ENCODE results near the gene ARHGAP28. TPM values are rescaled to one million over a fixed set of nuclear protein-coding genes. Genes with fewer than 3 reads are reported as not detected.
"Not testable (repeated sequence)": the region's sequence is repeated elsewhere in the genome, so short reads cannot be mapped to it uniquely, and the experiment has no call there.

Gene ARHGAP28
- polyA plus RNA-seq, 3 donors = not detected

DNA sequence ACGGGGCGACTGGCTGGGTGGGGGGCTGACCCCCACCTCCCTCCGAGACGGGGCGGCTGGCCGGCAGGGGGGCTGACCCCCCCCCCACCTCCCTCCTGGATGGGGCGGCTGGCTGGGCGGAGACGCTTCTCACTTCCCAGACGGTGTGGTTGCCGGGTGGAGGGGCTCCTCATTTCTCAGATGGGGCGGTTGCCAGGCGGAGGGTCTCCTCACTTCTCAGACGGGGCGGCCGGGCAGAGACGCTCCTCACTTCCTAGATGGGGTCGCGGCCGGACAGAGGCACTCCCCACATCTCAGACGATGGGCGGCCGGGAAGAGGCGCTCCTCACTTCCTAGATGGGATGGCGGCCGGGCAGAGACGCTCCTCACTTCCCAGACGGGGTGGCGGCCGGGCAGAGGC, 98.0 kb downstream of the ARHGAP28 start:
- peaks cover 0 to 13% (median 9%) of the 10 kb centered on the region in 7 donors for H3K9me3 Mint-ChIP-seq
- 100% methylated on average over 2 of the region's 30 CpGs for WGBS (ENCODE audit: insufficient coverage)
- H3K4me1 ChIP-seq (ENCODE audit: control insufficient read depth in 1 of 2, insufficient read depth in 2 of 2, low read length in 2 of 2); H2AFZ ChIP-seq (ENCODE audit: insufficient read depth, low read depth, low read length, poor library complexity, severe bottlenecking); H3K9me3 ChIP-seq (replicated peaks in 1 of 2; ENCODE audit: control insufficient read depth in 1 of 2, insufficient read depth in 1 of 2, low read length in 2 of 2); H3K27ac ChIP-seq (ENCODE audit: low read depth in 1 of 2, low read length in 2 of 2); H3K27me3 Mint-ChIP-seq (ENCODE audit: low read depth in 3 of 3); DNase-seq; intact Hi-C loops (cut with micrococcal nuclease); H3K4me2 ChIP-seq (replicated peaks; ENCODE audit: extremely low read depth, low read length, poor library complexity, severe bottlenecking); H3K79me2 ChIP-seq (ENCODE audit: insufficient read depth, low read length); H3K36me3 ChIP-seq (replicated peaks in 1 of 2; ENCODE audit: control insufficient read depth in 1 of 2, insufficient read depth in 2 of 2, low read length in 2 of 2); H3K36me3 Mint-ChIP-seq; H3K4me3 Mint-ChIP-seq; H3K27ac Mint-ChIP-seq; H4K20me1 ChIP-seq (ENCODE audit: insufficient read depth, low read length); H3K4me1 Mint-ChIP-seq; H3K27me3 ChIP-seq (ENCODE audit: control insufficient read depth in 2 of 2, insufficient read depth in 2 of 2, low read length in 2 of 2); H3K4me3 ChIP-seq (replicated peaks in 1 of 3; ENCODE audit: low read depth in 2 of 3, low read length in 3 of 3); H3K9ac ChIP-seq (ENCODE audit: insufficient read depth, low read length, poor library complexity, severe bottlenecking): not testable (repeated sequence)

DNA sequence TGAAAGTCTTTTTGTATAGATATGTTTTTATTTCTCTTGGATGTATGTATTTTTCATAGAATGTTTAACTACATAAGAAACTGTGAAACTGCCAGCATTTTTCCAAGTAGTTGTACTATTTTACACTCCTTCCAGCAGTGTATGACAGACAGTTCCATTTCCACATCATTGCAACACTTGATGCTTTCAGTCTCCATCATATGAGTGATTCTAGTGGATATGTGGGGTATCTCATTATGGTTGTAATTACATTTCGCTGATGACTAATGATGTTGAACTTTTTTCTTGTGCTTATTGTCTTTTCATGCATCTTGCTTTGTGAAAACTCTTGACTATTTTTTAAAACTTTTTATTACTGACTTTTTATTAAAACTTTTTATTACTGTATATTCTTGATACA, 101.4 kb downstream of the ARHGAP28 start:
- no peak overlapping the region for H2AFZ ChIP-seq (ENCODE audit: insufficient read depth, low read depth, low read length, poor library complexity, severe bottlenecking)
- Mint-ChIP-seq H3K4me3 (no peak overlapping the region), H3K9me3 (peaks cover 2 to 14% (median 11%) of the 10 kb centered on the region in 7 donors), H3K27me3 (ENCODE audit: low read depth in 3 of 3) (peaks cover 0 to 2% (median 0%) of the 10 kb centered on the region in 3 donors), H3K4me1 (no peaks in the 10 kb centered on the region), H3K36me3 (no peaks in the 10 kb centered on the region), H3K27ac (no peak overlapping the region)
- H4K20me1 ChIP-seq (ENCODE audit: insufficient read depth, low read length) = no peaks in the 10 kb centered on the region
- H3K9ac ChIP-seq (ENCODE audit: insufficient read depth, low read length, poor library complexity, severe bottlenecking) = no peak overlapping the region
- DNase-seq = no peak
- no CpG with 5 or more reads among the region's 1 CpG for WGBS (ENCODE audit: insufficient coverage)
- H3K4me1 ChIP-seq (ENCODE audit: control insufficient read depth in 1 of 2, insufficient read depth in 2 of 2, low read length in 2 of 2) = no peaks in the 10 kb centered on the region
- H3K79me2 ChIP-seq (ENCODE audit: insufficient read depth, low read length) = no peaks in the 10 kb centered on the region
- H3K4me3 ChIP-seq (replicated peaks in 1 of 3; ENCODE audit: low read depth in 2 of 3, low read length in 3 of 3) = no peak overlapping the region
- no peak overlapping the region for H3K27ac ChIP-seq (ENCODE audit: low read depth in 1 of 2, low read length in 2 of 2)
- H3K4me2 ChIP-seq (replicated peaks; ENCODE audit: extremely low read depth, low read length, poor library complexity, severe bottlenecking) = no peak overlapping the region
- H3K36me3 ChIP-seq (replicated peaks in 1 of 2; ENCODE audit: control insufficient read depth in 1 of 2, insufficient read depth in 2 of 2, low read length in 2 of 2) = no peaks in the 10 kb centered on the region
- intact Hi-C loops (cut with micrococcal nuclease) = no loop called here
- H3K9me3 ChIP-seq (replicated peaks in 1 of 2; ENCODE audit: control insufficient read depth in 1 of 2, insufficient read depth in 1 of 2, low read length in 2 of 2) = no peaks in the 10 kb centered on the region
- H3K27me3 ChIP-seq (ENCODE audit: control insufficient read depth in 2 of 2, insufficient read depth in 2 of 2, low read length in 2 of 2) = no peaks in the 10 kb centered on the region
- no peak for TF ChIP-seq CTCF (IDR thresholded peaks at IDR 0.05)
